Natural killer cell (primary cell): ENCODE data around the gene CUTC. TPM values are rescaled to one million over a fixed set of nuclear protein-coding genes. Genes with fewer than 3 reads are reported as not detected.

ENCODE experiments used
- ATAC-seq, 3 donors: fragments of 150-1000 bp in 2 of 3; fragments of 200-7000 bp in 1 of 3; cut with Tn5 transposase; 1 replicate in 1 of 3; 2 replicates in 2 of 3; pipeline ENCODE4 v1.10.0; 2021; ENCODE audit warnings: mild to moderate bottlenecking in 2 of 3, moderate library complexity in 2 of 3
- DNase-seq, 2 donors: peaks; one replicate each; pipeline versions ENCODE4 v3.0.0 to v3.0.0-alpha.2; 2013 to 2021; ENCODE audit warnings: mixed read lengths in 1 of 2
- H3K27ac ChIP-seq: one replicate; pipeline ENCODE4 v1.5.1; 2013; ENCODE audit warnings: mild to moderate bottlenecking, low read length
- H3K27me3 ChIP-seq: one replicate; pipeline ENCODE4 v1.6.1; 2013; ENCODE audit warnings: low read length; ENCODE audit not compliant: control insufficient read depth, insufficient read depth
- H3K36me3 ChIP-seq: one replicate; pipeline ENCODE4 v1.6.1; 2013; ENCODE audit warnings: low read length; ENCODE audit not compliant: control insufficient read depth, insufficient read depth
- H3K4me1 ChIP-seq: one replicate; pipeline ENCODE4 v1.6.1; 2013; ENCODE audit warnings: low read length; ENCODE audit not compliant: control insufficient read depth, insufficient read depth
- H3K4me3 ChIP-seq: one replicate; pipeline ENCODE4 v1.5.1; 2013; ENCODE audit warnings: low read length
- H3K9me3 ChIP-seq: one replicate; pipeline ENCODE4 v1.6.1; 2013; ENCODE audit warnings: low read length; ENCODE audit not compliant: control insufficient read depth, insufficient read depth
- H3K27ac Mint-ChIP-seq, 2 donors: one replicate each; pipeline ENCODE4 v1.8.0; 2022; ENCODE audit warnings: mild to moderate bottlenecking in 2 of 2, mixed read lengths in 2 of 2, moderate library complexity in 1 of 2
- H3K27me3 Mint-ChIP-seq, 2 donors: one replicate each; pipeline ENCODE4 v1.8.0; 2022; ENCODE audit warnings: low read depth in 2 of 2, mixed read lengths in 2 of 2
- H3K36me3 Mint-ChIP-seq: one replicate; pipeline ENCODE4 v1.8.0; 2022; ENCODE audit warnings: mixed read lengths
- H3K4me1 Mint-ChIP-seq, 2 donors: one replicate each; pipeline ENCODE4 v1.8.0; 2022; ENCODE audit warnings: mixed read lengths in 2 of 2
- H3K4me3 Mint-ChIP-seq: one replicate; pipeline ENCODE4 v1.8.0; 2022; ENCODE audit warnings: mild to moderate bottlenecking, moderate library complexity, mixed read lengths
- H3K9me3 Mint-ChIP-seq, 2 donors: one replicate each; pipeline ENCODE4 v1.8.0; 2022; ENCODE audit warnings: mixed read lengths in 2 of 2
- CTCF ChIP-seq: fragments of 200-600 bp; IDR thresholded peaks from one replicate; pipeline ENCODE4 v1.8.0; 2022; ENCODE audit warnings: antibody characterized with exemption
- WGBS: methylation state at CpG from one replicate; pipeline ENCODE4 v1.1.7; 2013; ENCODE audit warnings: missing lambda C conversion rate; ENCODE audit not compliant: insufficient coverage; 5-methylcytosine and 5-hydroxymethylcytosine counted together
- intact Hi-C: fragments of 100-400 bp; cut with micrococcal nuclease; formaldehyde crosslinking; loops from one replicate; pipeline ENCODE4 v1.14.2; 2022
- total RNA-seq, 4 donors: library from RNA; stranded (reverse); fragments of 120-200 nt in 1 of 4; gene quantifications; one replicate each; pipeline versions ENCODE4 v1.2.3 to v1.2.4, GENCODE V29; 2013 to 2022

Gene CUTC
- total RNA-seq, 3 donors from 2014 or later (not counting 1 experiment from before 2014, with no cell fraction given): 21.4 to 28.1 (median 23.5) TPM

GRCh38 chr10:99700649-99701048, 31.4 kb upstream of the CUTC start:
- no peak overlapping the region for H3K27ac ChIP-seq
- H3K4me3 ChIP-seq: no peak overlapping the region
- no peak for TF ChIP-seq CTCF
- Mint-ChIP-seq H3K36me3 (peaks cover 18% of the 10 kb centered on the region), H3K4me1 (no peaks in the 10 kb centered on the region), H3K27ac (no peak overlapping the region), H3K4me3 (no peak overlapping the region), H3K9me3 (no peaks in the 10 kb centered on the region), H3K27me3 (no peaks in the 10 kb centered on the region)
- H3K27me3 ChIP-seq: no peaks in the 10 kb centered on the region
- no peak for DNase-seq
- 92% methylated on average over 4 of the region's 4 CpGs for whole genome bisulfite sequencing
- no peaks in the 10 kb centered on the region for H3K4me1 ChIP-seq
- peaks cover 36% of the 10 kb centered on the region for H3K36me3 ChIP-seq
- ATAC-seq: no peak
- H3K9me3 ChIP-seq: no peaks in the 10 kb centered on the region
- intact Hi-C loops: no loop called here

- no peak overlapping the region for H3K27ac Mint-ChIP-seq
- Histone ChIP-seq H3K27me3 (no peaks in the 10 kb centered on the region), H3K27ac (no peak overlapping the region), H3K36me3 (peaks cover 36% of the 10 kb centered on the region), H3K4me3 (no peak overlapping the region), H3K9me3 (no peaks in the 10 kb centered on the region), H3K4me1 (no peaks in the 10 kb centered on the region)
- H3K4me3 Mint-ChIP-seq: no peak overlapping the region
- ATAC-seq (no peak), DNase-seq (no peak)
- peaks cover 15% of the 10 kb centered on the region for H3K36me3 Mint-ChIP-seq
- intact Hi-C loops: no loop called here
- WGBS: 100% methylated on average over 1 of the region's 1 CpG
- TF ChIP-seq CTCF: no peak
- H3K9me3 Mint-ChIP-seq: no peaks in the 10 kb centered on the region
- H3K27me3 Mint-ChIP-seq: no peaks in the 10 kb centered on the region
- no peaks in the 10 kb centered on the region for H3K4me1 Mint-ChIP-seq
These were observed 23.5 kb upstream of the CUTC start for GRCh38 chr10:99708428-99709012.

- no peaks in the 10 kb centered on the region for H3K27me3 Mint-ChIP-seq
- H3K27me3 ChIP-seq: no peaks in the 10 kb centered on the region
- H3K4me1 Mint-ChIP-seq: no peaks in the 10 kb centered on the region
- H3K9me3 Mint-ChIP-seq: no peaks in the 10 kb centered on the region
- no peak for TF ChIP-seq CTCF
- no peak overlapping the region for H3K27ac Mint-ChIP-seq
- H3K36me3 ChIP-seq: peaks cover 35% of the 10 kb centered on the region
- no peaks in the 10 kb centered on the region for H3K9me3 ChIP-seq
- no peak overlapping the region for H3K4me3 Mint-ChIP-seq
- peaks cover 15% of the 10 kb centered on the region for H3K36me3 Mint-ChIP-seq
- no peak overlapping the region for H3K27ac ChIP-seq
- 68% methylated on average over 4 of the region's 4 CpGs for WGBS
- intact Hi-C loops: no loop called here
- no peak overlapping the region for H3K4me3 ChIP-seq
- ATAC-seq: no peak
- H3K4me1 ChIP-seq: no peaks in the 10 kb centered on the region
- no peak for DNase-seq
These were observed 22.4 kb upstream of the CUTC start for GRCh38 chr10:99709480-99710229.
